Anterior cingulate cortex (tissue), 58 donors: Measurements from ENCODE around the gene SCN5A.

Experiments used
- DNase-seq, 58 donors: peaks; one replicate each; lab custom pipeline; 2025; lab: John Stamatoyannopoulos, UW

Gene SCN5A

DNA sequence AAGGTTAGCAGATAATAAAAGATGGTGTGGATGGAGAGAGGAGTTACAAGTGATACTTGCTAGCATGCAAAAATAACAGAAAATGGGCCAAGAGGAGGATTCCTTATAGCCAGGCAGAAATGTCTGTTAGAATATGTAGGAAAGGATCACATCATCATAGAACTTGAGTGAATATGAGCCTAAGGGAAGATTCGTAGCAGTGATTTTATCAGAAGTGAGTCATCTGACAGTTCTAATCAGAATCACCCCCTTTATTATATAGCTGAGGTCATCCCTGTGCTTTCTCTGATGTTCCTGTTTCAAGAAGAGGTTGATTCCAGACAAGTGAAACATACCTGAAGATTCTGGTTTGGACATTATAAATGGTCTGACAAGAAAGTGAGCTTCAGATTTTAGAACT, 130.5 kb downstream of the SCN5A start:
- DNase-seq = no peak

DNA sequence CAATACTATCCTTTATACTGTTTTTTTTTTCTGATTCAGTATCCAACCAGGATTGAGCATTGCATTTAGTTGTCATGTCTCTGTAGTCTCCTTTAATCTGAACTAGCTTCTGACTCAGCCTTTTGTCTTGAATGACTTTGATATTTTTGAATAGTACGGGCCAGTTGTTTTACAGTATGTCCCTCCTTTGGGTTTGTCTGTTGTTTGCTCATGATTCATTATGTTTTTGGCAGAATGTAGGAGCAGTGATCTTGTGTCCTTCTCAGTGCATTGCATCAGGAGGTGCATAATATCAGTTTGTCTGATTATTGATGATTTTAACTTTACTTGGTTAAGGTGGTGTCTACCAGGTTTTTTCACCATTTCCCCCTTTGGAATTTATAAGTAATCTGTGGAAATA, 132.8 kb downstream of the SCN5A start:
- no peak for DNase-seq

DNA sequence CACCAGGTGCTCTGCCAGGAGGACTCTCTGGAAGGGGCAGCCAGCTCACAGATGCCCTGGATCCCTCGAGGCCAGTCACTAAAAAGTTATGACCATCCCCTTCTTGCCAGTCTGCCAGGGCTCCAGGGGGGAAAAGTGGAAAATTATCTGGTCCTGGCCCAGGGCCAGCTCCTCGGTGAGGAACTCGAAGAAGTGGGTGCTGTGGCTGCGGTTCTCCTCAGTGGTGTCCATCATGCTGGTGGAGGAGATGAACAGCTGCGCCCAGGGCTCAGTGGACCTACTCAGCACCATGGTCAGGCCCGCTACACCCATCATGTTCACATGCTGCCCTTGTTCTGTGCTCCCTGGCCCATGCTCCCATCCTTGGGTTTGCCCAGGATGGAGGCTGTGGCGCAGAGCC, 134.1 kb downstream of the SCN5A start:
- no peak for DNase-seq

DNA sequence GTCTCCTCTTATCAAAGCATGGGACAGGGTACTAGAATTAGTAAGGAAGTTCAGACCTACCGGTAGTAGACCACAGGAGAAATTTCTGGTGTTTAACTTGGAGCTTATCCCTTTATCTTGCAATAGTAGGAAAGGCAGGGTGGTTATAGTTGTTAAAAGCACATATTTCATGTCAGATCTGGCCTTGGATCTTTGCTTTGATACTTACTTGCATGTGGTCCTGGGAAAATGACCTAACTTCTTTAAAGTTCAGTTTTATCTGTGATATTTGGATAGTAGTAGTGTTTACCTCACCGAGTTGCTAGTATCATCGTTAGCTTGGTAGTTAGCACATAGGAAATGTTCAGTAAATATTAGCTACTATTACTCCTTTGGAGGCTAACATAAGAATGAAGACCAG, 137.9 kb downstream of the SCN5A start:
- DNase-seq = no peak

DNA sequence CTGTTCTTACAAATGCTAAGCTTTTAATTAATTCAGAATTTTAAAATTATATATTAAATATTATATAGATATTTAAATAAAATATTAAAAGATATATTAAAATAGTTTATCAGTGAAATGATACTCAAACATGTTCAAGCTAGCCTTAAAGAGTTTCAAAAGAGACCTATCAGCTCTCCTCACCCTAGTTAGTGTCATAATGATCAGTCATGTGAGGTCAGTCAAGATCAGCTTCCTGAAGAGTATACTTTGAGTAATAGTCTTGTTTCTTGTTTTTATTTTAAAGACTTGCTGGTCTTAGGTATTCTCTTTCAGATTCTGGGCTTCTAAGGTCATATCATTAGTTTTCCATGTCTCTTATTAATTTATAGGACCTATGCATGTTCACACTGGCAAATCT, 138.9 kb downstream of the SCN5A start:
- DNase-seq = no peak

DNA sequence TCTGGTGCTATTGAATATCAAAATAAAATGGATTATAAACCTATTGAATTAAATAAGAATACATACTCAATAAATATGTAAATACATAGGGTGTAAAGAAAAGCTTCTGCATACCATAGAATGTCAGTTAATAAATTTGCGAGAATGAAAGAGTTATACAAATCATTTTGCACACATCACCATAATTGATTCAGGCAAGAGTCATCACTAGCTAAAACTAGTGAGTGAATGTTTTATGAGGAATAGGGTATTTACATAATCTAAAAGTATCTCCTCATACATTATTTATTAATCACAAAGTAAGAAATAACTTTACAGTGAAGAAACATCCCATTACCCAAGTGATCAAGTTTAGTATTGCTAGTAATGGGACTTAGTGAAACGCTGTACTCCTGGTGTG, 139.8 kb downstream of the SCN5A start:
- DNase-seq = no peak

DNA sequence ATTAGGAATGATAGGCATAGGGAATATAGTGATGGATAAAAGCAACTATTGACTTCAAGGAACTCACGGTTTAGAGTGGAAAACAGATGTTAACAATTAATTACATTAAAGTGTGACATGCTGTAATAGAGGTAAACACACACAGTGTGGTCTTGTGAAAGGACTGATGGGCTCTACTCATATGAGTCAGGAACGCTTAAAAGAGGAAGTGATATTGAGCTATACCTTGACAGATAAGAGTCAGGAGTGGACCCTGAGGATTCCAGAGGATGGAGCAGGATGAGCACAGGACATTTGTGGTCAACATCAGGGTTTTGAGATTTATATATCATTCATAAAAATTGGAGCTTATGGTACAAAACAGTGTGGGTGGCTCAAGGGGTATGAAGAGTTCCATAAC, 142.4 kb downstream of the SCN5A start:
- no peak for DNase-seq

DNA sequence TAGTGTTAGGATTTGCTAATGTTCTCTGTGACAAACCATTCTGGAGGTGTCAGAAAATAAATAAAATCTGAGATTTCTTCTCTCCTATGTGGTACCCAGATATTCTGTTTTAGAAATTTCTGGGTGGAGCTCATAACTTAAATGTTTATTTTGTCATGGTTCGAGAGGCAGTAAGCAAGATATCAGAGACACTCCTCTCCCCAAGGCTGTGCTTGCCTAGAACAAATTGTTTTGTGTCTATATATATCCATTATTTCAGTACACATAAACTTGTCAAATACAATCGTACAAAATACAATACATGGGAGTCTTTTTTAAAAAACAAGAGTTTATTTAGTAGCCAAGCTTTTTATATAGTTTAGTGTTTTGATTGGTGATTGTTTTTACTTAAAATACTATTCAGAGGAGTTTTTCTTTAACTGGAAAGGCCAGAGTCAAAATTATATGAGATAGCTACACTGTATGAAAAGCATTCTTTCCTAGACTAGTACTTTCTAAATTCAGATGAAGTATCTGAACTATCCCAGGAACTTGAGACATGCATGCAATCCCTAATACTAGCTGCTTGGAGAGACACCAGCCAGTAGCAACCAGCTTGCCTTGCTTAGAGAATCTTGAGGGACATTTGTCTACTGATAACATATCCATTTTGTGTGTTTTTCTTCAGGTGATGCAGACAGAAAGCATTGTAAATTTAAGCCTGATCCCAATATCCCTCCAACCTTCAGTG, 148.6 kb downstream of the SCN5A start:
- no peak for DNase-seq
